ENCODE measurements around the gene KLF6. TPM values are rescaled to one million over a fixed set of nuclear protein-coding genes. Genes with fewer than 3 reads are reported as not detected.

The KLF6 gene
- total and polyA plus RNA-seq, 2 experiments from 2014 or later, result 19.6 to 35.4 TPM

GRCh38 chr10:3759397-3759796 is 25.6 kb downstream of the KLF6 start:
- no peaks in the 10 kb centered on the region for H3K36me3 Mint-ChIP-seq (ENCODE audit: low read depth)
- Histone ChIP-seq H3K4me3 (no peak overlapping the region), H3F3A (replicated peaks; ENCODE audit: low read depth) (no peaks in the 10 kb centered on the region), H3K9me2 (ENCODE audit: insufficient read depth) (no peaks in the 10 kb centered on the region), H3K4me2 (no peak overlapping the region), H3K79me2 (replicated peaks; ENCODE audit: insufficient read depth) (no peaks in the 10 kb centered on the region), H4K20me1 (replicated peaks; ENCODE audit: insufficient read depth) (no peaks in the 10 kb centered on the region), H3K36me3 (ENCODE audit: insufficient read depth) (no peaks in the 10 kb centered on the region), H3K27me3 (ENCODE audit: insufficient read depth) (no peaks in the 10 kb centered on the region), H3K4me1 (ENCODE audit: insufficient read depth) (peaks cover 9% of the 10 kb centered on the region; the same call in 1 of the 2 replicates), H2AFZ (no peak overlapping the region), H3K27ac (ENCODE audit: low read depth) (no peak overlapping the region)
- H3K4me3 Mint-ChIP-seq, result no peak overlapping the region
- ATAC-seq (no peak), DNase-seq (ENCODE audit: low spot score) (no peak)
- H3K27me3 Mint-ChIP-seq (ENCODE audit: insufficient read depth, low read depth, poor library complexity), result peaks cover 2% of the 10 kb centered on the region
- peaks cover 21% of the 10 kb centered on the region for H3K4me1 Mint-ChIP-seq
- TF ChIP-seq ETS1 (IDR thresholded peaks at IDR 0.05), result no peak
- no peak overlapping the region for H3K27ac Mint-ChIP-seq
- H3K9me3 Mint-ChIP-seq, result no peaks in the 10 kb centered on the region

DNA sequence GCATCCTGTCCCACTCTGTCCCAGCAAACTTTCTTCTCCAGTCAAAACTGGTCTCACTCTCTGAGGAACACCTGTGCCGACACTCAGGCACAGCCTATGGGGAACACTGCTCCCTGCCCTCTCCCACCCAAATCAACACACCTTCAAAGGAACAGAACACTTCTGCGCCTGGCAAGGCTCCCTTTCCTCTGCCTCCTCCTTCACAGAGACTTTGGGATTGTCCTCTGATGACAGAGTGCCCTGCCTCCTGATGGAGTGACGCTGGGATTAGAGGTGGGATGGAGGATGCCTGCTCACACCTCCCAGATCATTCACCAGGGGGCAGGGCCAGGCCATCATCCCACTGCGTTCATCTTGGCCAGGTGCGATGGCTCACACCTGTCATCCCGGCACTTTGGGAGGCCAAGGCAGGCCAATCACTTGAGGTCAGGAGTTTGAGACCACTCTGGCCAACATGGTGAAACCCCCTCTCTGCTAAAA is 26.5 kb downstream of the KLF6 start:
- Mint-ChIP-seq H3K27ac (no peak overlapping the region), H3K4me1 (peaks cover 21% of the 10 kb centered on the region), H3K36me3 (ENCODE audit: low read depth) (no peaks in the 10 kb centered on the region), H3K27me3 (ENCODE audit: insufficient read depth, low read depth, poor library complexity) (peaks cover 2% of the 10 kb centered on the region), H3K4me3 (no peak overlapping the region), H3K9me3 (no peaks in the 10 kb centered on the region)
- H2AFZ ChIP-seq, result no peak overlapping the region
- no peaks in the 10 kb centered on the region for H3F3A ChIP-seq (replicated peaks; ENCODE audit: low read depth)
- no peak overlapping the region for H3K27ac ChIP-seq (ENCODE audit: low read depth)
- ATAC-seq (no peak), DNase-seq (ENCODE audit: low spot score) (no peak)
- no peak overlapping the region for H3K4me3 ChIP-seq
- peaks cover 9% of the 10 kb centered on the region; the same call in 1 of the 2 replicates for H3K4me1 ChIP-seq (ENCODE audit: insufficient read depth)
- no peaks in the 10 kb centered on the region for H4K20me1 ChIP-seq (replicated peaks; ENCODE audit: insufficient read depth)
- no peaks in the 10 kb centered on the region for H3K36me3 ChIP-seq (ENCODE audit: insufficient read depth)
- H3K9me2 ChIP-seq (ENCODE audit: insufficient read depth), result no peaks in the 10 kb centered on the region
- TF ChIP-seq, protein P1, sequence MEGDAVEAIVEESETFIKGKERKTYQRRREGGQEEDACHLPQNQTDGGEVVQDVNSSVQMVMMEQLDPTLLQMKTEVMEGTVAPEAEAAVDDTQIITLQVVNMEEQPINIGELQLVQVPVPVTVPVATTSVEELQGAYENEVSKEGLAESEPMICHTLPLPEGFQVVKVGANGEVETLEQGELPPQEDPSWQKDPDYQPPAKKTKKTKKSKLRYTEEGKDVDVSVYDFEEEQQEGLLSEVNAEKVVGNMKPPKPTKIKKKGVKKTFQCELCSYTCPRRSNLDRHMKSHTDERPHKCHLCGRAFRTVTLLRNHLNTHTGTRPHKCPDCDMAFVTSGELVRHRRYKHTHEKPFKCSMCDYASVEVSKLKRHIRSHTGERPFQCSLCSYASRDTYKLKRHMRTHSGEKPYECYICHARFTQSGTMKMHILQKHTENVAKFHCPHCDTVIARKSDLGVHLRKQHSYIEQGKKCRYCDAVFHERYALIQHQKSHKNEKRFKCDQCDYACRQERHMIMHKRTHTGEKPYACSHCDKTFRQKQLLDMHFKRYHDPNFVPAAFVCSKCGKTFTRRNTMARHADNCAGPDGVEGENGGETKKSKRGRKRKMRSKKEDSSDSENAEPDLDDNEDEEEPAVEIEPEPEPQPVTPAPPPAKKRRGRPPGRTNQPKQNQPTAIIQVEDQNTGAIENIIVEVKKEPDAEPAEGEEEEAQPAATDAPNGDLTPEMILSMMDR (conservative IDR thresholded peaks at IDR 0.05; ENCODE audit: low read depth in 2 of 2), result peak in 1 of 2 experiments; percentile 45; a peak in 2 of 4 replicates
- TF ChIP-seq REST (IDR thresholded peaks at IDR 0.05; ENCODE audit: unreplicated experiment), result no peak
- no peaks in the 10 kb centered on the region for H3K27me3 ChIP-seq (ENCODE audit: insufficient read depth)
- H3K4me2 ChIP-seq, result no peak overlapping the region
- no peaks in the 10 kb centered on the region for H3K79me2 ChIP-seq (replicated peaks; ENCODE audit: insufficient read depth)
